GM19328 (cell line): ENCODE data around the gene NAGPA.

Experiments
- ATAC-seq: cut with Tn5 transposase; IDR thresholded peaks from one replicate; pipeline ENCODE4 v1.9.1; 2021; ENCODE audit warnings: mild to moderate bottlenecking, moderate library complexity; ENCODE audit not compliant: unreplicated experiment

NAGPA gene

DNA sequence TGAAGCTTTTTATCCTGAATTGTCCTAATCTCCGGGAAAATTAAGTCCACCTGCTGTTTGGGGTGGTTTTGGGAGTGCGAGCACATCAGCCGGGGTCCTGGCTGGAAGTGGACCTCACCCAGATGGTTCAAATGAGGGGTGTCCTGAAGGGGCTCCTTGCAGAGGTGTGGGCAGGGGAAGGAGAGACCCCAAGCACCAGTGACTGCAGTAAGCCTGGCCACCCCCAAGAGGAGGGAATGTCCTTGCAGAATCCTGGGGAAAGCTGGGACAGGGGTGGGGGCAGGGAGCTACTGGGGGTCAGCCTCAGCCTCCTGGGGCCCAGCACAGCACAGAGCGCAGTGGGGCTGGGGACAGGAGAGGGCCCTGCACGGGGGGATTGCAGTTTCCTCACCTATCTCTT is 29.4 kb downstream of the NAGPA start:
- no peak for ATAC-seq

GRCh38 chr16:5003828-5004227 is 29.9 kb downstream of the NAGPA start:
- no peak for ATAC-seq

DNA sequence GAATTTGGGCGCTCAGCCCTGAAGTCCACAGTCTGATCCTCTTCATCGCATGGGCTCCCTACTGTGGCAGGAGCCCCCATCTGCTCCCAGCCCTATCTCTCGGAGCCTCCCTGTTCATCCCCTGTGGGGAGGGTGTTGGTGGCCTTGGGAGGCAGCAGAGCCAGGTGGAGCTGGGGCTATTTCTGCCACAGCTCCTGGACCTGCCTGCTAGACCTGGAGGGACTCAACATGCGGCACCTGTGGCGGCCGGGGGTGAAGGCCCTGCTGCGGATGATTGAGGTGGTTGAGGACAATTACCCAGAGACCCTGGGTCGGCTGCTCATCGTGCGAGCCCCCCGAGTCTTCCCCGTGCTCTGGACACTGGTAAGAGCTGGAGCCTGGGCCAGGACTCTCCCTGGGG is 30.5 kb downstream of the NAGPA start:
- ATAC-seq: no peak

DNA sequence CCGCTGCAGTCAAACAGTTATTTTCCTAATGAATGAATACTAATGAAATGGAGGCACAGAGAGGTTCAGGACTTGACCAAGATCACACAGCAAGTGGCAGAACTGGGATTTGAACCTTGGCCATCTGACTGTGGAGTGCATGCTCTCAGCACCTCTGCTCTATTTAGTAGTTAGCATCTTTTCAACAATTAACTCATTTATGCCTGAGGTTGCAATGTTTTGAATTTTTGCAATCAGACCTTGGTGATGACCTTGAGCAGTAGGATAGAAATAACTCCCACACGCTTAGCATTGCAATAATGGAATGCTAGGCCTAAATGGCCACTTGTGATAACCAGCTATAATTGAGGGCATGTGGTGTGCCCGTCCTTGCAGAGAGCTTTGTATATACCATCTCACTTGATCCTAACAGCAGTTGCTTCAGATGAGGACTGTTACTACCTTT is 31.0 kb downstream of the NAGPA start:
- ATAC-seq: no peak

GRCh38 chr16:5001986-5002385 is 31.7 kb downstream of the NAGPA start:
- no peak for ATAC-seq

DNA sequence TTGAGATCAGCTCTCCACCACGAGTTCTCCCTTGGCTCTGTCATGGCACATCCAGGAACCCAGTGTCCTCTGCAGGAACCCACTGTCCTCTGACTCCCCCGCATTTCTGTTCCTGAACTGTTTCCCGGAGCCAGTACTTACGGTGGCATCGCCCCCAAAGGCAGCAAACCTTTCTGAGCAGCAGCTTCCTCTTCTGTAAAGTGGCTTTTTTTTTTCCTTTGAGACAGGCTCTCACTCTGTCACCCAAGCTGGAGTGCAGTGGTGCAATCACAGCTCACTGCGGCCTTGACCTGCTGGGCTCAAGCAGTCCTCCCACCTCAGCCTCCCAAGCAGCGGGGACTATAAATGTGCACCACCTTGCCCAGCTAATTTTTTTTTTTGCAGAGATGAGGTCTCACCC is 32.2 kb downstream of the NAGPA start:
- no peak for ATAC-seq

DNA sequence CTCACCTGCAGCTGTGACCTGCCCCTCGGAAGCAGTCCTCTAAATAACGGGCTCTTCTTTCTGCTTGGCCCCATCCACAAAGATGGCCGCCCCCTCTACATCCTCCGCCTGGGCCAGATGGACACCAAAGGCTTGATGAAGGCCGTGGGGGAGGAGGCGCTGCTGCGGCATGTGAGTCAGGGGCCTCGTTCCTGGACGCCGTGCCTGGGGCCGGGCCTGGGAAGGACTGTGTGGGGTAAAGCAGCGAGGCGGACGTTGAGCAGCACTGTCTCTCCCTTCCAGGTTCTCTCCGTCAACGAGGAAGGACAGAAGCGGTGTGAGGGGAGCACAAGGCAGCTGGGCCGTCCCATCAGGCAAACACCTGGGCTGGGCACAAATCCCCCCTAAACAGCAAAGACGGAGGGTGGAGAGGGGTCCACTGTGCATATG is 33.1 kb downstream of the NAGPA start:
- ATAC-seq: no peak

DNA sequence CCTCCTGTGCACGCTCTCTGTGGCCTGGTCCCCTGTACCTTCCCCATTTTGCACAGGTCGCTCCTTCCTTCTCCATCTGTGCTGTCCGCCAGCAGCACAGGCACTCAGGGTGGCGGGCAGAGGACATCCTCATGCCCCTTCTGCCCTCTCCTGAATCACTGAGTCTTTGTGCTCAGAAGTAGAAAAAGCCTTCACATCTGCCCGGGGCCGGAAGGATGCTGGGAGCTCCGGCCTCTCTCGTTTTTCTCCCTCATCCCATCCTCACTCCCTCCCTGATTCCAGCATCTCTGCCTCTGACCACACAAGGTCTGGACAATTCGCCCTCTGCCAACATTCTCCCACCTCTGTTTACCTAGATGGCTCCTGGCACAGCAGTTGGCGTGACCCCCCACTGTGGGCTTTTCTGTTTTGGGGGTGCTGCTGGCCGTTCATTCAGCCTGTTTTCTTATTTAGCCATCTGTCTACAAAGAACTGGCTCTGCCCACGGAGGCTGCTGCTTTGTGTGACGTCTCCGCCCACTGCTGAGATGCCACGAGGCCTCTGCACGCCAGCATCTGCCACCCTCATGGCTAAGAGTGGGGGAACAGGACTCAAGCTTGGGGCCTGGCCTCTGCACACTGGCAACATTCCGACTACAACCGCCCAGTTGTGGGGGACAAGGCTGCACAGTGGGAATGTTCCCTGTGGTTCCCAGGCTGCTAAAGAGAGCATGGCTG is 38.9 kb downstream of the NAGPA start:
- ATAC-seq: no peak

DNA sequence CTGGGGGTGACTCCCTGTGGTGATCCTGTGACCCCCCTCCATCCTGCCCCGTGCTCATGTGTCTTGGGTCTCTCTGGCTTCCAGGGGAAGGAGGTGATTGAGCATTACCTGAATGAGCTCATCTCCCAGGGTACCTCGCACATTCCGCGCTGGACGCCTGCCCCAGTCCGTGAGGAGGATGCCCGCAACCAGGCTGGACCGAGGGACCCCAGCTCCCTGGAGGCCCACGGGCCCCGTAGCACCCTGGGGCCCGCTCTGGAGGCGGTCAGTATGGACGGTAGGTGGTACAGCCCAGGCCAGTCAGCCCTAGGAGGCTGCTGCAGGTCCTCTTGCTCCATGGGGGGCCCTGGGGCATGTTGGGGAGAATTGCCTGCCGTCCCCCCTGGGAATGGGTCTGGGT is 42.0 kb downstream of the NAGPA start:
- no peak for ATAC-seq

GRCh38 chr16:4990415-4990814 is 43.3 kb downstream of the NAGPA start:
- ATAC-seq: no peak

- ATAC-seq: no peak
These were observed 44.2 kb downstream of the NAGPA start for GRCh38 chr16:4989391-4990006.

DNA sequence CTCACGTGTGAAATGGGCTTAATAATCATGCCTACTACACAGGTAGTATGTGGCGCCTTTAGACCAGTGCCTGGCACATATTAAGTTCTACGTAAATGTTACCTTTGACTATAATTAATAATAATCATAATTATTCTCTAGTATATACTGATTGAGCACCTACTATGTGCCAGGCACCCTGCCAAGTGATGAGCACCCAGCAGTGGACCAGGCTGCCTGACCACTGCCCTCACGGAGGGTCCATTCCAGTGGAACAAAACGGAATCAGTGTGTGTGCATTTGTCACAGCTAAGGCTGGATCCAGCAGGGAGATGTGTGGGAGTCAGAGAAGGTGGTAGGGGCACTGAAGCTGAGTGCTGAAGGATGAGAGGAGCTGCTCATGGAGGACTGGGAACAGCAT is 45.1 kb downstream of the NAGPA start:
- no peak for ATAC-seq

DNA sequence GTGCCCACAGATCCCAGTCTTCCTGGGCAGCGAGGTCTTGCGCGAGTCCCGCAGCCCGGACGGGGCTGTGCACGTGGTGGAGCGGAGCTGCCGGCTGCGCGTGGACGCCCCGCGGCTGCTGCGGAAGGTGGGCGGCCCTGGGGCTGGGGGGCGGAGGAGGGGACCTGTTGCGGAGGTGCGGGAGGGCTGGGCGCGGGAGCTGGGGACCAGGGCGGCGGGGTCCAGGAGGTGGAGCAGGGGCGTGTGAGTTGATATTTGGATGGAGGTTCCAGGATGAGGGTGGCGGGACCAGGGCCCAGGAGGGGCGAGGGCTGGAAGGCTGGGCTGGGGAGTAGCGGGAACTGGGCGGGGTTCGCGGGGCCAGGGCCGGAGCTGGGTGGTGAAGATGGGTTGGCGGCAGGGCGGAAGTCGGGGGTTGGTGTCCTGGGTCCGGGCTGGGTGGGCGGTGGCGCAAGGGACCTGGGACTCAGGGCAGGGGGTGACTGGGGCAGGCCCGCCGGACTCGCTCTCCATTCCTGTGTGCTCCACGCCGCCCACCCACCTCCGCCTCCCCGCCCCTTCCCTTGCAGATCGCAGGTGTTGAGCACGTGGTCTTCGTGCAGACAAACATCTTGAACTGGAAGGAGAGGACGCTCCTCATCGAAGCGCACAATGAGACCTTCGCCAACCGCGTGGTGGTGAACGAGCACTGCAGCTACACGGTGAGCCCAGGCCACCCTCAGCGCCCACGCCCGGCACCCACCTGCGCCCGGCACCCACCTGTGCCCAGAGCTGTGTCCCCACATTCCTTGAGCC is 46.0 kb downstream of the NAGPA start:
- no peak for ATAC-seq

- ATAC-seq: no peak
These were observed 46.5 kb downstream of the NAGPA start for GRCh38 chr16:4987250-4987579.

DNA sequence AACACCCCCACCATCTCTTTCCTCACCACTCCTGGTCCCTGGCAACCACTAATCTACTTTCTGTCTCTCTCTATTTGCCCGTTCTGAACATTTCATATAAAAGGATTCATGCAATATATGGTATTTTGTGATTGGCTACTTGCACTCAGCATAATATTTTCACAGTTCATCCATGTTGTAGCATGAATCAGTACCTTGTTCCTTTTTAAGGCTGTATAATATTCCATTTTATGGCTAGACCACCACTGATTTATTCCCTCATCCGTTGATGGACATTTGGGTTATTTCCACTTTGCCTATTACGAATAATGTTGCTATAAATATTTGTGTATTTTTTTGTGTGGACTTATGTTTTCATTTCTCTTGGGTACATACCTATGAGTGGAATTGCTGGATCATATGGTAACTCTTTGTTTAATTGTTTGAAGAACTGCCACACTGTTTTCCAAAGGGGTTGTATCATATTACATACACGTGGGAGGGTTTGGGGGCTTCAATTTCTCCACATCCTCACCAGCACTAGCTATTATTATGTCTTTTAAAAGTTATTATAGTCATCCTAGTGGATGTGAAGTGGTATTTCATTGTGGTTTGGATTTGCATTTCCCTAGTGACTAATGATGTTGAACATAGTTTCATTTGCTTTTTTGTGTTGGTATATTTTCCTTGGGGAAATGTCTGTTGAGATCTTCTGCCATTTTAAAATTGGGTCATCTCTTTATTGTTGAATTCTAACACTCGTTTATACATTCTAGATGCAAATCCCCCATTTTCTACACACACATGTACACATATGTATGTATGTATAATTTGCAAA is 49.4 kb downstream of the NAGPA start:
- ATAC-seq: no peak

GRCh38 chr16:4982056-4982867 is 51.5 kb downstream of the NAGPA start:
- ATAC-seq: no peak

GRCh38 chr16:4981473-4981872 is 52.3 kb downstream of the NAGPA start:
- ATAC-seq: no peak

DNA sequence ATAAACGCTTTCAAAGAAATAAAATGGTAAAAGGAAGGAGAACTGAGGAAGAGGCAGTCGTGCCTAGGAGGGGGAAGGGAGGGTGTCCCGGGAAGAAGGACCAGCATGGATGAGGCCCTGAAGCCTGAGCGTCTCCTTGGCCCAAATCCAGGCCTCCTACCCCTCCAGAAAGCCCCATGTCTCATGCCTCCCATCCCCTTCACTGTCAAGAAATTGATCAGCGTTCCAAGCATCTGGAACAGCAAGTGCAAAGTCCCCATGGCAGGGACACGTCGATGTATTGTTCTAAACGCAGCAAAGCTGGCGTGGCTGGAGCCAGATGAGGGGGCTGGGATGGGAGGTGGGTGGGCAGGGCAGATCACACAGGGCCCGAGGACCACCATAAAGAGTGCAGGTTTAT is 53.0 kb downstream of the NAGPA start:
- ATAC-seq: no peak

DNA sequence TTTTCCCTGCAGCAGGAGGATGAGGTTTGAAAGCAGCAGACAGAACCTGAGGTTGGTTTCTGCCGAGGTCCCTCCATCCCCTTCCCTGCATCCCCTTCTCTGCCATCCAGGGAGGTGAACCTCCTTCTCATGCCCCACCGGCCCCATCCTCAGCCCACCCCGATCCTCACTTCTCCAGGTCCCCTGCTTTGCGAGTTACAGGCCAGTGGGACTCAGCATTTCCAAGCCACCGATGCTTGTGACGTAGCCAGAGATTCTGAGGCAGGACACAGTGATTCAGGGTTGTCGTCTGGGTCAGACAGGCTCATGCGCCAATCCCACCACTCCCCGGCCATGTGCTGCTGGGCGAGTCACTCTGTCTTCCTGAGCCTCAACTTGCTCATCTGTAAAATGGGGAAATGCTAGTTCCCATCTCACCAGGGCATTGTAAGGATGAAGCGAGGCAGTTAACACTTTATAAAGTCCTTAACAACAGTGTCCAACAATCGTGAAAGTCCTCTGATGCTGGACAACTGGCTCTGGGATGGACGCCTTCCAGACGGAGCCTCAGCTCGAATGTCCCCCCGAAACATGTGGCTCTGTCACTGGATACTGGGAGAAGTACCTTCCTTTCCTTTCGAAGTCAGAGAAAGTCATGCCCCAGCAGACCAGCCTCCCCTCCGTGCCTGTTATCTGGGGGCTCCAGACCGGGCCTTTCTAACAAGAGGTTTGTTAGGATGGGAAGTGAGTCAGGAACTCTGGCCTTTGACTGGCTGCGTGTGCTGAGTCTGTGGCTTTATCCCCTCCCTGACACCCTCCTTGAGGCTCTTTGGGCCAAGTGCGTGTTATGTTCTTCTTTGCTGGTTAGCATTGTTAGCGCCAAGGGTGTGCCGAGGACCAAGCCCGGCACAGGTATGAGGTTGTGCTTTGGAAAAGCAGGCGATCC is 53.7 kb downstream of the NAGPA start:
- ATAC-seq: no peak
